ENCODE measurements around the gene IQGAP3.

Gene IQGAP3

DNA sequence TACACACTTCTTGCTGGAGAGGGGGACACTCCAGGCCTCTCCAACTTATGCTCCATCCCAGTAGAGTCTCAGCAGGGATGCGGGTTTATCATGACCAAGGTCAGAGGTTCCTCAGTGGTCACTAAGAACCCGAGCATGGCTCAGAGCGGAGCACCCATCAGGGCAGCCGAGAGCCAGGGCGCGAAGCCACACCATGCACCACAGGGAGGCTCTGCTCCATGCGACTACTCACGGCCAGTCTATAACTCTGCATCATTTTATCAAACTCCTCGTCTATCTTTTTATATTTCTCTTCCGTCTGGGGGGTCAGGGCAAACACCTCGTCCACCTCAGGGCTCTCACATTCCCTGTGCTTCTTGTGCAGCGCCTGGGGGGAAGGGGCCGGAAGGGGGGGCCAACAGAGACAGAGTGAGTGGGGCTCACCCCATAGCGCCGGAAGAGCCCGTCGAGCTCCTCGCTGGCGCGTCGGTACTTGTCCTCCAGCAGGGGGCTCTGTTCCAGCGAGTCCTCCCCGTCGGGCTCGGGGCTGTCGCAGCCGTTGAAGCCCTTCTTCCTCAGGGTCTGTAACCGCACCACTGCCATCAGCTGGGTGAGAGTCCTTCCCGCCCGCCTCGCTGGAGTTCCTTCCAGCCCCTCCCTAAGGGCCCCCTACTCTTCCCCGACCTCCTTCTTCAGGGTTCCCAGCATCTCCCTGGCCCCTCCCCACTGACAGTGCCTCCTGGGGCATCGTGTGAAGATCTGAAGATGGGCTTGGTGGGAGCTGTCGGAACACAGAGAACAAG is 91.8 kb downstream of the IQGAP3 start:
- no peak for DNase-seq (ENCODE audit: low read depth)

- DNase-seq (ENCODE audit: low read depth) = no peak
Measured at GRCh38 chr1:156480016-156480370, 92.4 kb downstream of the IQGAP3 start.

DNA sequence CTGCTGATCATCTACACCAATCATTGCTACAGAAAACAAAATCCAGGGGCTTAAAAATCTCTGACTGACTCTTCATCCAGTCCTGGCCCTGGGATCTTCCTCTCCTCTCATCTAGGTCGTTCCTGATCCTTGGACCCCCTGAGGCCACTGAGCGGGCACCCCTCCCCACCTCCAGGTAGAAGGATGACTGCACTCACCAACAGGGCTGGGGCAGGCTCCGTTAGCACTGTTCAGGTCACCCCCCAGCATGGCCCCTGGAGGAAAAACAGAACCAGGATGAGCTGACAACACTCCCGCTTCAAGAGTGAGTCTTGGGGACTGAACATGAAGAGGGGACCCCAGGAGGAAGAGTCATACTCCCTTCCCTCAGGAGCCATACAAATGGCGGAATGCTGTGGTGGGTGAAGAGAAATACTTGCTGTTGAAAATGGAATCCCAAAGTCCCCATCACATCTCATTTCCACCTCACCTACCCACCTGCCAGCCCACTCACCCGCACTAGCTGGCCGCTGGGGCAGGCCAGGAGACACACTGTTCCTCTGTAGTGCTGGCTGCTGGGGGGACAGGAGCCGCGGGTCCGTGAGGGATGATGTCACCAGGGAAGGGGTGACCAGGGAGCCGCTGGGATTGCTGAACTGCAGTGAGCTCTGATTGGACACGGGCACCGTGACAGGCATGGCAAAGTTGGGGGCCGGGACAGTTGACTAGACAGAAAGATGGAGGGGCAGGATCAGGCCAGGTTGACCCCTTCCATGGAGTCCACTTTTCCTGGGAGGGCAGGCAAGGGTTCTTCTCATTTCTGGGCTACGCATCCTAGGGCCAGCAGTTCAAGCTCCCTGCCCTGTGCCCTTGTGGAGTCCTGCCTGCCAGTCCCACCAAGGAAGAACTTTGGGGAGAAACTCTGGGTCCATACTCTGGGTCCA is 93.0 kb downstream of the IQGAP3 start:
- DNase-seq (ENCODE audit: low read depth) = no peak

DNA sequence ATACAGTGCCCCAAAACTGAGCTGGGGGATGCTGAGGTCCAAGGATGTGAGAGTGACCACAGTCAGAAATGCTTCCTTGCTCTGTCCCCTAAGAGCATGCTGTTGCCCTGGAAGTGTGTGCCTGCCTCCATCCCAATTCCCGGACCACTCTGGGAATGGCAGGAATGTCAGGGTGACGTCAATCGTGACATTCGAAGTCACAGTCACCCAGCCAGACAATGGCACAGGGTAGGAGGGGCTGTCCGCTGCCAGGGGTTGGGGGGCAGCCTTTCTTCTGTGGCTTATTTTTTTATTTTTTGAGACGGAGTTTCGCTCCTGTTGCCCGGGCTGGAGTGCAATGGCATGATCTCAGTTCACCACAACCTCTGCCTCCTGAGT is 94.1 kb downstream of the IQGAP3 start:
- no peak for DNase-seq (ENCODE audit: low read depth)

DNA sequence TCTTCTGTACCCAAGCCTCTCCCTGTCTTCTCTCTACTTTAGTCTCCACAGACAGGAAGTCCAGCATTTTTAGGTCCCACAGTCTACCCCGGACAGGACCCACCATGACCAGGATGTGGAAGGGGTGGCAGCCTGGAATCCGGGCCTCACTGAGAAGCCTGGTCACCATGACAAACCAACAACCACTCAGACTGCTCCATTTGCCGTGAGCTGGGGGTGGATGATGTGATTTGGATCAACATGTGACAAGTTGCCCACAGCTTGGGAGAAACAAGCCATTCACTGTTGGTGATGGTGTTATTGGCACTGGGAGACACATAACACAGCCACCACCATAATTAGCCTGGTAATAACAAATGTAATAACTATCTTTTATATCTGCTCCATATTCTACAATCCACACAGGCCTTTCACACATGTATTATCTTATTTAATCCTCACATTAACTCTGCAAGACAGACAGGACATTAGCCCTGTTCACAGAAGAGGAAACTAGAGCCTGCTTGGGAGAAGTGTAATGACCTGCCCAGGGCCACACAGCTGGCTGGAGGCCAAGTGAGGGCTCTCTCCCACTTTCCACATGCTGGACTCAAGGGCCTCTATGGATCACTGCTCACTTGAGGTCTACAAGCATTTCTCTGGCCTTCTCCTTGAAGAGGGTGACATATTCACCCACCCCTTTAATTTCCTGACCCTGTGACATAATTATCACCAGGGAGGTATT is 94.7 kb downstream of the IQGAP3 start:
- no peak for DNase-seq (ENCODE audit: low read depth)

GRCh38 chr1:156476501-156477298 is 95.7 kb downstream of the IQGAP3 start:
- DNase-seq (ENCODE audit: low read depth) = peak; percentile 36

DNA sequence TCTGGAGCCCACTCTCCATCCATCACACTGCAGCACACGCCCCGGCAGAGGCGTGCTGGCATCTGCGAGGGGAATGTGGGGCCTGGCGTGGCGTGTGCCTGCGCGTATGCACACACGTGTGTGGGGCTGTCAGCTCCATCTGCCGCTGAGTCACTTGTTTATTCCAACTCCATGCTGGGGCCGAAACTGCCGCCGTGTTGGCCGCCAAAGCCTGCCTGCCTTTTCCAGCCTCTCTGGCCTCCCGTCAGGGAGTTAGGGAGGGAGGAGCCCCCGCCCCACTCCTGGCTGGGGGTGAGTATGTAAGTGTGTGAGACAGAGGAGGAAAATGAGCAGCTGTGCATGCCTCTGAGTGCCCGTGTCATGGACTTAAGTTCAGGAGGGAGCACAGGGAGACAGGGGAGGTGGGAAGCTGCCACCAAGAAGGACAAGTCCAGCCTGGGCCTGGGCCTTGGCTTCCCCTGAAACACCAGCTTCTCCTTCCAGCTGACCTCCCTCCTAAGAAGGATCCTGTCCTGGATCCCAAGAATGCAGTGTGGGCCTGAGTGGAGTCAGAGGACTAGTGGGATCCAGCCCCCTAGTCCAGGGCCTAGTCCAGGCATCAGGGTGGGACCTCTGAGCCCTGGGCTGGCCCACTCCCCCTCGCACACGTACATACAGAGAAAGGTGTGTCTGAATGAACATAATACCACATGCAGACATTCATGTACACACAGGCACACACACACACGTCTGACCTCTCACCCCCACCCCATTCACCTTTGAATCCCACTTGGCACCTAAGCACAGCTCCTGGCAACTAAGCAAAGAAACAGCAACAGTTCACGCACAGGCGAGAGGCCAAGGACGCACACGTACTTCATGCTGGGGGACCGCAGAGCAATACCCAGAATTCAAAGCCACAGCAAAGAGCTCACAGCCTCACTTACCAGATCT is 96.5 kb downstream of the IQGAP3 start:
- DNase-seq (ENCODE audit: low read depth) = peak; percentile 64

Measured in GM04503 (cell line).